ENCODE measurements around the gene PRSS58. TPM values are rescaled to one million over a fixed set of nuclear protein-coding genes. Genes with fewer than 3 reads are reported as not detected.

The PRSS58 gene
- not detected for total RNA-seq
- polyA plus RNA-seq, result not detected

- H3K4me1 ChIP-seq (ENCODE audit: insufficient read depth, low read length), result no peaks in the 10 kb centered on the region
- H3K36me3 ChIP-seq (ENCODE audit: insufficient read depth, low read length), result no peaks in the 10 kb centered on the region
- Mint-ChIP-seq H3K4me3 (no peak within 1 kb of the TSS), H3K36me3 (peaks cover 0 to 2% (median 0%) of the 10 kb centered on the region in 3 donors), H3K4me1 (no peaks in the 10 kb centered on the region), H3K27ac (no peak within 1 kb of the TSS), H3K27me3 (peaks cover 3 to 6% of the 10 kb centered on the region in 2 donors), H3K9me3 (peaks cover 0 to 7% (median 0%) of the 10 kb centered on the region in 5 donors)
- no peak within 1 kb of the TSS for H3K4me3 ChIP-seq (ENCODE audit: low read length)
- H3K9me3 ChIP-seq (ENCODE audit: low read length), result no peaks in the 10 kb centered on the region
- H3K27me3 ChIP-seq (ENCODE audit: insufficient read depth, low read length, poor library complexity, severe bottlenecking), result no peaks in the 10 kb centered on the region
- H3K27ac ChIP-seq (ENCODE audit: low read depth, low read length), result no peak within 1 kb of the TSS
- CTCF ChIA-PET, result no interaction called here
- POLR2A ChIA-PET, result no interaction called here
- no peak for DNase-seq
Measured at GRCh38 chr7:142257958-142258357, at the start of gene PRSS58. Gene PRSS58, minus strand, starts transcription at chr7:142258058. Its CDS starts 351 bp downstream, at chr7:142257707.

- Mint-ChIP-seq H3K9me3 (no peaks in the 10 kb centered on the region), H3K4me3 (peak overlapping the region in 2 of 7 donors; percentile 44 to 52), H3K36me3 (no peaks in the 10 kb centered on the region), H3K4me1 (peaks cover 10 to 14% (median 11%) of the 10 kb centered on the region in 3 donors), H3K27ac (peak overlapping the region in 2 of 8 donors; percentile 29 to 43), H3K27me3 (peaks cover 5 to 19% of the 10 kb centered on the region in 2 donors)
- Histone ChIP-seq H3K9me3 (ENCODE audit: low read length) (no peaks in the 10 kb centered on the region), H3K4me3 (ENCODE audit: low read length) (no peak overlapping the region), H3K27me3 (ENCODE audit: insufficient read depth, low read length, poor library complexity, severe bottlenecking) (no peaks in the 10 kb centered on the region), H3K27ac (ENCODE audit: low read depth, low read length) (no peak overlapping the region), H3K4me1 (ENCODE audit: insufficient read depth, low read length) (peaks cover 8% of the 10 kb centered on the region), H3K36me3 (ENCODE audit: insufficient read depth, low read length) (no peaks in the 10 kb centered on the region)
- no peak for DNase-seq
- ChIA-PET POLR2A (interaction anchor here (0.7 kb wide), 1 partner anchor 501 kb away, joined by 5 read pairs; no protein-coding TSS in a partner anchor), CTCF (no interaction called here)
Measured at GRCh38 chr7:142307246-142307900, 49.5 kb upstream of the PRSS58 start.

GRCh38 chr7:142303650-142304049, 45.8 kb upstream of the PRSS58 start:
- Mint-ChIP-seq H3K36me3 (no peaks in the 10 kb centered on the region), H3K4me3 (peak overlapping the region in 3 of 7 donors; percentile 4 to 26 (median 24)), H3K4me1 (peaks cover 15 to 33% (median 16%) of the 10 kb centered on the region in 3 donors), H3K27ac (peak overlapping the region in 3 of 8 donors; percentile 3 to 30 (median 13)), H3K27me3 (peaks cover 5 to 18% of the 10 kb centered on the region in 2 donors), H3K9me3 (no peaks in the 10 kb centered on the region)
- CTCF ChIA-PET, result interaction anchor here (0.8 to 3.7 kb wide), 23 partner anchors 10 to 912 kb away, joined by 3 to 24 read pairs (median 4); no protein-coding TSS in a partner anchor
- Histone ChIP-seq H3K36me3 (ENCODE audit: insufficient read depth, low read length) (no peaks in the 10 kb centered on the region), H3K9me3 (ENCODE audit: low read length) (no peaks in the 10 kb centered on the region), H3K4me3 (ENCODE audit: low read length) (no peak overlapping the region), H3K27ac (ENCODE audit: low read depth, low read length) (no peak overlapping the region), H3K4me1 (ENCODE audit: insufficient read depth, low read length) (peaks cover 16% of the 10 kb centered on the region), H3K27me3 (ENCODE audit: insufficient read depth, low read length, poor library complexity, severe bottlenecking) (no peaks in the 10 kb centered on the region)
- POLR2A ChIA-PET, result interaction anchor here (0.6 kb wide), 1 partner anchor 551 kb away, joined by 3 read pairs; the partner anchor contains the start of gene EPHB6
- peak in 2 of 5 donors; percentile 30 for DNase-seq

GRCh38 chr7:142301923-142302550, 44.2 kb upstream of the PRSS58 start:
- Histone ChIP-seq H3K27me3 (ENCODE audit: insufficient read depth, low read length, poor library complexity, severe bottlenecking) (no peaks in the 10 kb centered on the region), H3K27ac (ENCODE audit: low read depth, low read length) (no peak overlapping the region), H3K36me3 (ENCODE audit: insufficient read depth, low read length) (no peaks in the 10 kb centered on the region), H3K9me3 (ENCODE audit: low read length) (no peaks in the 10 kb centered on the region), H3K4me3 (ENCODE audit: low read length) (no peak overlapping the region), H3K4me1 (ENCODE audit: insufficient read depth, low read length) (peaks cover 16% of the 10 kb centered on the region)
- Mint-ChIP-seq H3K27me3 (peaks cover 13 to 22% of the 10 kb centered on the region in 2 donors), H3K4me3 (no peak overlapping the region), H3K36me3 (no peaks in the 10 kb centered on the region), H3K9me3 (no peaks in the 10 kb centered on the region), H3K4me1 (peaks cover 15 to 33% (median 16%) of the 10 kb centered on the region in 3 donors), H3K27ac (no peak overlapping the region)
- ChIA-PET POLR2A (no interaction called here), CTCF (interaction anchor here (0.7 to 3.7 kb wide), 9 partner anchors 12 to 913 kb away, joined by 3 to 24 read pairs (median 6); no protein-coding TSS in a partner anchor)
- DNase-seq, result no peak

- CTCF ChIA-PET, result interaction anchor here (1.3 kb wide), 1 partner anchor 326 kb away, joined by 4 read pairs; no protein-coding TSS in a partner anchor
- Histone ChIP-seq H3K27me3 (ENCODE audit: insufficient read depth, low read length, poor library complexity, severe bottlenecking) (no peaks in the 10 kb centered on the region), H3K4me3 (ENCODE audit: low read length) (no peak overlapping the region), H3K36me3 (ENCODE audit: insufficient read depth, low read length) (no peaks in the 10 kb centered on the region), H3K27ac (ENCODE audit: low read depth, low read length) (no peak overlapping the region), H3K4me1 (ENCODE audit: insufficient read depth, low read length) (peaks cover 16% of the 10 kb centered on the region), H3K9me3 (ENCODE audit: low read length) (no peaks in the 10 kb centered on the region)
- peaks cover 13 to 29% of the 10 kb centered on the region in 2 donors for H3K27me3 Mint-ChIP-seq
- peak overlapping the region in 5 of 7 donors; percentile 14 to 80 (median 61) for H3K4me3 Mint-ChIP-seq
- POLR2A ChIA-PET, result no interaction called here
- DNase-seq, result no peak
- H3K36me3 Mint-ChIP-seq, result no peaks in the 10 kb centered on the region
- H3K27ac Mint-ChIP-seq, result no peak overlapping the region
- H3K9me3 Mint-ChIP-seq, result no peaks in the 10 kb centered on the region
- peaks cover 15 to 33% (median 16%) of the 10 kb centered on the region in 3 donors for H3K4me1 Mint-ChIP-seq
Measured at GRCh38 chr7:142301299-142301698, 43.4 kb upstream of the PRSS58 start.

GRCh38 chr7:142300689-142301088, 42.8 kb upstream of the PRSS58 start:
- DNase-seq, result peak in 2 of 5 donors; percentile 22 to 27
- peak overlapping the region in 6 of 7 donors; percentile 45 to 80 (median 60) for H3K4me3 Mint-ChIP-seq
- H3K36me3 Mint-ChIP-seq, result no peaks in the 10 kb centered on the region
- peaks cover 16% of the 10 kb centered on the region for H3K4me1 ChIP-seq (ENCODE audit: insufficient read depth, low read length)
- peaks cover 15 to 33% (median 16%) of the 10 kb centered on the region in 3 donors for H3K4me1 Mint-ChIP-seq
- H3K4me3 ChIP-seq (ENCODE audit: low read length), result no peak overlapping the region
- no peaks in the 10 kb centered on the region for H3K36me3 ChIP-seq (ENCODE audit: insufficient read depth, low read length)
- CTCF ChIA-PET, result interaction anchor here (1.3 kb wide), 1 partner anchor 325 kb away, joined by 4 read pairs; no protein-coding TSS in a partner anchor
- H3K9me3 Mint-ChIP-seq, result no peaks in the 10 kb centered on the region
- POLR2A ChIA-PET, result no interaction called here
- H3K27ac Mint-ChIP-seq, result peak overlapping the region in 2 of 8 donors; percentile 30 to 51
- H3K9me3 ChIP-seq (ENCODE audit: low read length), result no peaks in the 10 kb centered on the region
- peaks cover 13 to 34% of the 10 kb centered on the region in 2 donors for H3K27me3 Mint-ChIP-seq
- H3K27me3 ChIP-seq (ENCODE audit: insufficient read depth, low read length, poor library complexity, severe bottlenecking), result no peaks in the 10 kb centered on the region
- H3K27ac ChIP-seq (ENCODE audit: low read depth, low read length), result no peak overlapping the region

GRCh38 chr7:142299237-142299781, 41.5 kb upstream of the PRSS58 start:
- CTCF ChIA-PET, result interaction anchor here (1.3 to 1.4 kb wide), 4 partner anchors 22 to 916 kb away, joined by 3 read pairs; no protein-coding TSS in a partner anchor
- no peak overlapping the region for H3K4me3 ChIP-seq (ENCODE audit: low read length)
- H3K27ac Mint-ChIP-seq, result peak overlapping the region in 2 of 8 donors; percentile 32 to 60
- no peak for DNase-seq
- H3K4me1 ChIP-seq (ENCODE audit: insufficient read depth, low read length), result peaks cover 16% of the 10 kb centered on the region
- H3K27me3 Mint-ChIP-seq, result peaks cover 13 to 42% of the 10 kb centered on the region in 2 donors
- POLR2A ChIA-PET, result interaction anchor here (0.7 kb wide), 1 partner anchor 499 kb away, joined by 7 read pairs; no protein-coding TSS in a partner anchor
- H3K36me3 ChIP-seq (ENCODE audit: insufficient read depth, low read length), result no peaks in the 10 kb centered on the region
- no peaks in the 10 kb centered on the region for H3K36me3 Mint-ChIP-seq
- H3K4me1 Mint-ChIP-seq, result peaks cover 11 to 28% (median 16%) of the 10 kb centered on the region in 3 donors
- no peaks in the 10 kb centered on the region for H3K27me3 ChIP-seq (ENCODE audit: insufficient read depth, low read length, poor library complexity, severe bottlenecking)
- H3K4me3 Mint-ChIP-seq, result peak overlapping the region in 5 of 7 donors; percentile 16 to 46 (median 28)
- H3K9me3 Mint-ChIP-seq, result no peaks in the 10 kb centered on the region
- no peaks in the 10 kb centered on the region for H3K9me3 ChIP-seq (ENCODE audit: low read length)
- H3K27ac ChIP-seq (ENCODE audit: low read depth, low read length), result no peak overlapping the region
